B cell (primary cell): ENCODE results near the gene SLC24A3. TPM values are rescaled to one million over a fixed set of nuclear protein-coding genes. Genes with fewer than 3 reads are reported as not detected.

Experiments used
- ATAC-seq: fragments of 200-7000 bp; cut with Tn5 transposase; one replicate; pipeline ENCODE4 v1.10.0; 2021; ENCODE audit warnings: low read depth, mild to moderate bottlenecking, moderate number of reproducible peaks, moderate library complexity
- CTCF ChIA-PET: fragments of 350-600 bp; sonication (Branson Sonifier 250); formaldehyde crosslinking; loops from one replicate; lab custom pipeline; 2021; ENCODE audit warnings: antibody characterized with exemption, inconsistent platforms; lab: Charles Lee
- POLR2A ChIA-PET: fragments of 350-600 bp; sonication (Branson Sonifier 250); formaldehyde crosslinking; loops from one replicate; lab custom pipeline; 2021; ENCODE audit warnings: antibody characterized with exemption; lab: Charles Lee
- DNase-seq: peaks from one replicate; pipeline ENCODE4 v3.0.0; 2013
- H2AFZ ChIP-seq: 2 replicates; pipeline ENCODE4 v1.6.1; 2012; ENCODE audit warnings: mild to moderate bottlenecking, low read depth, low read length; ENCODE audit not compliant: insufficient read depth, poor library complexity, severe bottlenecking
- H3K27ac ChIP-seq, 2 donors: 1 replicate in 1 of 2; 2 replicates in 1 of 2; pipeline ENCODE4 v1.5.1; 2012 to 2013; ENCODE audit warnings: low read length in 2 of 2, mild to moderate bottlenecking in 2 of 2, moderate library complexity in 1 of 2
- H3K27me3 ChIP-seq, 4 experiments: fragments of 200-600 bp in 1 of 4; sonication (generic) in 1 of 4; replicated peaks in 1 of 4; 1 replicate in 2 of 4; 2 replicates in 2 of 4; pipeline versions ENCODE4 v1.6.1 to v1.7.0; 2013 to 2016; ENCODE audit warnings: low read length in 3 of 4, mild to moderate bottlenecking in 2 of 4, mixed read lengths in 1 of 4, moderate library complexity in 1 of 4; ENCODE audit not compliant: insufficient read depth in 4 of 4, control insufficient read depth in 3 of 4; ENCODE audit errors: control extremely low read depth in 1 of 4
- H3K36me3 ChIP-seq, 2 experiments: replicated peaks in 1 of 2; 1 replicate in 1 of 2; 2 replicates in 1 of 2; pipeline versions ENCODE4 v1.6.1 to v1.7.1; 2013; ENCODE audit warnings: low read length in 1 of 2; ENCODE audit not compliant: insufficient read depth in 2 of 2, control insufficient read depth in 1 of 2; ENCODE audit errors: control extremely low read depth in 1 of 2, extremely low read depth in 1 of 2
- H3K4me1 ChIP-seq, 2 donors: fragments of 200-600 bp in 1 of 2; sonication (generic) in 1 of 2; 1 replicate in 1 of 2; 2 replicates in 1 of 2; pipeline versions ENCODE4 v1.5.1 to v1.6.1; 2013 to 2017; ENCODE audit warnings: low read length in 2 of 2; ENCODE audit not compliant: control insufficient read depth in 2 of 2, insufficient read depth in 2 of 2
- H3K4me2 ChIP-seq: replicated peaks from 2 replicates; pipeline ENCODE3; 2012; ENCODE audit warnings: mild to moderate bottlenecking, low read depth, low read length; ENCODE audit not compliant: poor library complexity, severe bottlenecking
- H3K4me3 ChIP-seq, 5 experiments: fragments of 200-600 bp in 1 of 5; sonication (generic) in 1 of 5; 1 replicate in 3 of 5; 2 replicates in 2 of 5; pipeline versions ENCODE4 v1.5.1 to v1.7.0; 2011 to 2016; ENCODE audit warnings: low read length in 4 of 5, mild to moderate bottlenecking in 4 of 5, low read depth in 2 of 5, control low read depth in 1 of 5, moderate library complexity in 1 of 5; ENCODE audit not compliant: insufficient read depth in 1 of 5; ENCODE audit errors: control extremely low read depth in 1 of 5, extremely low read depth in 1 of 5
- H3K79me2 ChIP-seq: fragments of 200-600 bp; sonication (generic); one replicate; pipeline ENCODE4 v1.6.0; 2016; ENCODE audit warnings: low read length; ENCODE audit not compliant: control insufficient read depth, insufficient read depth
- H3K9ac ChIP-seq: fragments of 200-600 bp; sonication (generic); 2 replicates; pipeline ENCODE4 v1.6.1; 2017; ENCODE audit warnings: mild to moderate bottlenecking, low read length, moderate library complexity
- H3K9me3 ChIP-seq, 3 donors: one replicate each; pipeline versions ENCODE4 v1.6.1 to v1.7.1; 2013; ENCODE audit warnings: low read length in 2 of 3; ENCODE audit not compliant: control insufficient read depth in 2 of 3, insufficient read depth in 1 of 3; ENCODE audit errors: control extremely low read depth in 1 of 3
- H4K20me1 ChIP-seq: 2 replicates; pipeline ENCODE4 v1.6.0; 2012; ENCODE audit warnings: mild to moderate bottlenecking, low read length; ENCODE audit not compliant: insufficient read depth, control insufficient read depth, poor library complexity, severe bottlenecking
- H3K27ac Mint-ChIP-seq: one replicate; pipeline ENCODE4 v1.8.0; 2021; ENCODE audit warnings: mixed read lengths
- H3K27me3 Mint-ChIP-seq: one replicate; pipeline ENCODE4 v1.8.0; 2021; ENCODE audit warnings: mixed read lengths
- H3K4me1 Mint-ChIP-seq: one replicate; pipeline ENCODE4 v1.8.0; 2021; ENCODE audit warnings: mixed read lengths
- H3K4me3 Mint-ChIP-seq: one replicate; pipeline ENCODE4 v1.8.0; 2021; ENCODE audit warnings: mixed read lengths
- H3K9me3 Mint-ChIP-seq: one replicate; pipeline ENCODE4 v1.8.0; 2022; ENCODE audit warnings: mixed read lengths; ENCODE audit not compliant: insufficient read depth
- CTCF ChIP-seq: fragments of 200-600 bp; IDR thresholded peaks from one replicate; pipeline ENCODE4 v1.8.0; 2022; ENCODE audit warnings: antibody characterized with exemption, mild to moderate bottlenecking
- EZH2 ChIP-seq: IDR thresholded peaks from 2 replicates; pipeline ENCODE4 v1.6.1; 2012; ENCODE audit warnings: borderline replicate concordance, low read depth, mild to moderate bottlenecking, moderate library complexity, low read length; ENCODE audit not compliant: insufficient read depth, poor library complexity, severe bottlenecking
- WGBS: methylation state at CpG from one replicate; pipeline ENCODE4 v1.1.5; 2013; ENCODE audit warnings: missing lambda C conversion rate; ENCODE audit not compliant: insufficient coverage; 5-methylcytosine and 5-hydroxymethylcytosine counted together
- intact Hi-C: fragments of 100-400 bp; cut with micrococcal nuclease; formaldehyde crosslinking; loops from one replicate; pipeline ENCODE4 v1.10.0; 2022
- polyA plus RNA-seq: library from polyadenylated mRNA; depleted of rRNA; stranded (reverse); fragments of >200 nt; gene quantifications from 2 replicates; pipeline ENCODE4 v1.2.3, GENCODE V29; 2012
- total RNA-seq, 2 donors: library from RNA; stranded (reverse); fragments of 120-200 nt in 1 of 2; gene quantifications; 1 replicate in 1 of 2; 2 replicates in 1 of 2; pipeline versions ENCODE4 v1.2.3 to v1.2.4, GENCODE V29; 2013 to 2022

SLC24A3 gene
- total and polyA plus RNA-seq, 2 donors (not counting 1 experiment from before 2014, with no cell fraction given): not detected

GRCh38 chr20:19598117-19598850 lies 385.8 kb downstream of the SLC24A3 start:
- no peaks in the 10 kb centered on the region for H4K20me1 ChIP-seq
- no peak overlapping the region for H3K9ac ChIP-seq
- Mint-ChIP-seq H3K27ac (no peak overlapping the region), H3K9me3 (no peaks in the 10 kb centered on the region), H3K27me3 (peaks cover 7% of the 10 kb centered on the region), H3K4me3 (no peak overlapping the region), H3K4me1 (no peaks in the 10 kb centered on the region)
- WGBS: no CpG with 5 or more reads among the region's 4 CpGs
- ATAC-seq (no peak), DNase-seq (no peak)
- no peak overlapping the region for H3K4me2 ChIP-seq
- no peaks in the 10 kb centered on the region for H3K36me3 ChIP-seq
- H3K79me2 ChIP-seq: no peaks in the 10 kb centered on the region
- ChIA-PET CTCF (interaction anchor here (0.6 kb wide), 1 partner anchor 1583 kb away, joined by 4 read pairs; no protein-coding TSS in a partner anchor), POLR2A (no interaction called here)
- H3K27me3 ChIP-seq: no peaks in the 10 kb centered on the region
- intact Hi-C loops: no loop called here
- no peak overlapping the region for H3K27ac ChIP-seq
- no peaks in the 10 kb centered on the region for H3K4me1 ChIP-seq
- no peak overlapping the region for H2AFZ ChIP-seq
- H3K4me3 ChIP-seq: no peak overlapping the region
- no peaks in the 10 kb centered on the region for H3K9me3 ChIP-seq
- no peak for TF ChIP-seq CTCF
- TF ChIP-seq EZH2: no peak

GRCh38 chr20:19599200-19599599 lies 386.8 kb downstream of the SLC24A3 start:
- CTCF ChIA-PET: no interaction called here
- POLR2A ChIA-PET: no interaction called here
- no peak overlapping the region for H3K4me3 Mint-ChIP-seq
- intact Hi-C loops: no loop called here
- Histone ChIP-seq H3K27me3 (no peaks in the 10 kb centered on the region), H3K36me3 (no peaks in the 10 kb centered on the region), H3K9ac (no peak overlapping the region), H3K4me1 (no peaks in the 10 kb centered on the region), H4K20me1 (no peaks in the 10 kb centered on the region), H3K4me2 (no peak overlapping the region), H3K27ac (no peak overlapping the region), H3K9me3 (no peaks in the 10 kb centered on the region), H2AFZ (no peak overlapping the region), H3K79me2 (no peaks in the 10 kb centered on the region), H3K4me3 (no peak overlapping the region)
- no peaks in the 10 kb centered on the region for H3K4me1 Mint-ChIP-seq
- no peak for TF ChIP-seq EZH2
- TF ChIP-seq CTCF: no peak
- ATAC-seq (no peak), DNase-seq (no peak)
- no peaks in the 10 kb centered on the region for H3K9me3 Mint-ChIP-seq
- 98% methylated on average over 19 of the region's 20 CpGs for WGBS
- peaks cover 11% of the 10 kb centered on the region for H3K27me3 Mint-ChIP-seq
- no peak overlapping the region for H3K27ac Mint-ChIP-seq
